ENCODE results near the gene ARL6IP4. TPM values are rescaled to one million over a fixed set of nuclear protein-coding genes. Genes with fewer than 3 reads are reported as not detected.

ARL6IP4 gene
- total and polyA plus RNA-seq, 2 of the 4 experiments (the other 2 are of a cell fraction): 161 to 254 TPM

DNA sequence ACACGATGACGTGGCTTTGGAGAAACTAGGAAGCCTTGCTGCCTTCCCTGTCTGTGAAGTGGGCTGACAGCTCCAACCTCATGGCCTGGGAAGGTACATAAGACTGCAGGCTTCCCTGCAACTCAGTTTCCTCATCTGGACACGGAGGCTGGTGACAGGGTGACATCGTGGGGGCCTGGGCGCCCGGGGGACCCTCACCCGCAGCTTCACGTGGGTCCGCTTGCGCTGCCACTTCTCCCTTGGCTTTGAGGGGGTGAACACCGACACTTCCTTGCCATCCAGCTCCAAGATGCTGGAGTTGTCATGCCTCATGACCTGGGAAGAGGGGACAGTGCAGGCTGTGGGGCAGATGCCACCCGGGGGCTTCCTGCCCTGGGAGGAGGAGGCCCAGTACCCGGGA is 7.6 kb downstream of the ARL6IP4 start:
- no peak for ATAC-seq (ENCODE audit: low read depth)
- no peak overlapping the region for H2AK5ac ChIP-seq (ENCODE audit: low read depth, low read length)

More for the DNA sequence above, 7.6 kb downstream of the ARL6IP4 start:
- H3K18ac ChIP-seq (ENCODE audit: low read depth, low read length): no peak overlapping the region
- H3K9me3 ChIP-seq (ENCODE audit: control insufficient read depth, insufficient read depth, low read length): no peaks in the 10 kb centered on the region
- no peak overlapping the region for H3K4ac ChIP-seq (ENCODE audit: low read depth, low read length)
- no peak overlapping the region for H2AK9ac ChIP-seq (replicated peaks; ENCODE audit: low read depth, low read length, poor library complexity)
- no peak for DNase-seq
- H3K4me1 ChIP-seq (ENCODE audit: control insufficient read depth, insufficient read depth, low read length): peaks cover 11% of the 10 kb centered on the region
- H2BK120ac ChIP-seq (ENCODE audit: low read depth, low read length): no peak overlapping the region
- ChIA-PET CTCF (no interaction called here), POLR2A (ENCODE audit: unreplicated experiment) (interaction anchor here (0.6 kb wide), 1 partner anchor 237 kb away, joined by 3 read pairs; no protein-coding TSS in a partner anchor)
- H2BK5ac ChIP-seq (ENCODE audit: low read depth, low read length, poor library complexity, severe bottlenecking): no peak overlapping the region
- peaks cover 43% of the 10 kb centered on the region for H3K36me3 ChIP-seq (ENCODE audit: control insufficient read depth, insufficient read depth, low read length)
- no peak overlapping the region for H3K14ac ChIP-seq (replicated peaks; ENCODE audit: low read depth, low read length)
- H4K20me1 ChIP-seq (ENCODE audit: insufficient read depth, low read length): peaks cover 4% of the 10 kb centered on the region; the same call in 1 of the 2 replicates
- H3K79me1 ChIP-seq (ENCODE audit: low read depth in 1 of 2, low read length in 2 of 2): peaks cover 4 to 13% of the 10 kb centered on the region in 2 experiments; a peak in 2 of 4 replicates
- no peak overlapping the region for H3K9ac ChIP-seq (ENCODE audit: low read depth, low read length)
- no peak overlapping the region for H3K4me3 ChIP-seq (ENCODE audit: insufficient read depth, low read depth, low read length)
- no peak overlapping the region for H2AFZ ChIP-seq (replicated peaks; ENCODE audit: low read length, poor library complexity)
- H4K5ac ChIP-seq (ENCODE audit: low read depth, low read length): no peak overlapping the region
- BruUV-seq (replicated peaks): no TSS peak
- 84% methylated on average over 4 of the region's 13 CpGs; no CpG with 5 or more reads in 1 of the 2 experiments for WGBS, 2 experiments (ENCODE audit: extremely low coverage in 2 of 2, insufficient read length in 1 of 2)
- H3K23ac ChIP-seq (ENCODE audit: low read depth, low read length): no peak overlapping the region
- no peak overlapping the region for H2BK20ac ChIP-seq (ENCODE audit: low read depth, low read length)
- TF ChIP-seq, protein P1, sequence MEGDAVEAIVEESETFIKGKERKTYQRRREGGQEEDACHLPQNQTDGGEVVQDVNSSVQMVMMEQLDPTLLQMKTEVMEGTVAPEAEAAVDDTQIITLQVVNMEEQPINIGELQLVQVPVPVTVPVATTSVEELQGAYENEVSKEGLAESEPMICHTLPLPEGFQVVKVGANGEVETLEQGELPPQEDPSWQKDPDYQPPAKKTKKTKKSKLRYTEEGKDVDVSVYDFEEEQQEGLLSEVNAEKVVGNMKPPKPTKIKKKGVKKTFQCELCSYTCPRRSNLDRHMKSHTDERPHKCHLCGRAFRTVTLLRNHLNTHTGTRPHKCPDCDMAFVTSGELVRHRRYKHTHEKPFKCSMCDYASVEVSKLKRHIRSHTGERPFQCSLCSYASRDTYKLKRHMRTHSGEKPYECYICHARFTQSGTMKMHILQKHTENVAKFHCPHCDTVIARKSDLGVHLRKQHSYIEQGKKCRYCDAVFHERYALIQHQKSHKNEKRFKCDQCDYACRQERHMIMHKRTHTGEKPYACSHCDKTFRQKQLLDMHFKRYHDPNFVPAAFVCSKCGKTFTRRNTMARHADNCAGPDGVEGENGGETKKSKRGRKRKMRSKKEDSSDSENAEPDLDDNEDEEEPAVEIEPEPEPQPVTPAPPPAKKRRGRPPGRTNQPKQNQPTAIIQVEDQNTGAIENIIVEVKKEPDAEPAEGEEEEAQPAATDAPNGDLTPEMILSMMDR (conservative IDR thresholded peaks at IDR 0.05; ENCODE audit: low read depth, low read length): no peak
- TF ChIP-seq, protein P2, sequence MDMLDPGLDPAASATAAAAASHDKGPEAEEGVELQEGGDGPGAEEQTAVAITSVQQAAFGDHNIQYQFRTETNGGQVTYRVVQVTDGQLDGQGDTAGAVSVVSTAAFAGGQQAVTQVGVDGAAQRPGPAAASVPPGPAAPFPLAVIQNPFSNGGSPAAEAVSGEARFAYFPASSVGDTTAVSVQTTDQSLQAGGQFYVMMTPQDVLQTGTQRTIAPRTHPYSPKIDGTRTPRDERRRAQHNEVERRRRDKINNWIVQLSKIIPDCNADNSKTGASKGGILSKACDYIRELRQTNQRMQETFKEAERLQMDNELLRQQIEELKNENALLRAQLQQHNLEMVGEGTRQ (IDR thresholded peaks at IDR 0.05; ENCODE audit: low read depth, low read length): no peak
- TF ChIP-seq RCOR1 (IDR thresholded peaks at IDR 0.05; ENCODE audit: insufficient replicate concordance, low read length) (no peak), POLR2A (IDR thresholded peaks at IDR 0.05; ENCODE audit: low read depth, low read length) (no peak), MXI1 (IDR thresholded peaks at IDR 0.05; ENCODE audit: borderline replicate concordance, low read depth, low read length) (no peak), MAZ (IDR thresholded peaks at IDR 0.05; ENCODE audit: borderline replicate concordance, low read depth, low read length) (no peak), NFE2L2 (IDR thresholded peaks at IDR 0.05; ENCODE audit: low read depth, low read length) (no peak), BHLHE40 (IDR thresholded peaks at IDR 0.05; ENCODE audit: low read depth, low read length) (no peak), SMC3 (IDR thresholded peaks at IDR 0.05; ENCODE audit: low read depth, low read length) (no peak), CEBPB (IDR thresholded peaks at IDR 0.05; ENCODE audit: low read depth, low read length) (no peak), RAD21 (IDR thresholded peaks at IDR 0.05; ENCODE audit: low read length) (no peak), RFX5 (IDR thresholded peaks at IDR 0.05; ENCODE audit: low read depth, low read length) (no peak), FOS (IDR thresholded peaks at IDR 0.05; ENCODE audit: low read depth, low read length) (no peak), CHD1 (IDR thresholded peaks at IDR 0.05; ENCODE audit: low read depth, low read length) (no peak)
- H3K27ac ChIP-seq (ENCODE audit: insufficient read depth, low read length): no peak overlapping the region
- no peak overlapping the region for H4K8ac ChIP-seq (ENCODE audit: low read depth in 2 of 2, low read length in 2 of 2)
- H4K91ac ChIP-seq (ENCODE audit: insufficient read depth, low read depth, low read length): no peak overlapping the region
- dilution Hi-C loops (cut with HindIII; ENCODE audit: low sequenced_read_pairs, unreplicated experiment) (loop anchor here (25.0 kb wide), 1 partner anchor 249 kb away; the partner anchor contains the start of genes MPHOSPH9 and MTRFR), intact Hi-C loops (cut with micrococcal nuclease) (no loop called here), in situ Hi-C loops (cut with MboI; ENCODE audit: low sequenced_read_pairs) (loop anchor here (10.0 kb wide), 1 partner anchor 157 kb away; no protein-coding TSS in a partner anchor)
- no peak overlapping the region for H2BK15ac ChIP-seq (ENCODE audit: low read depth, low read length)
- no peak overlapping the region for H3K56ac ChIP-seq (ENCODE audit: extremely low read depth, insufficient read depth, low read length)
- H3K4me2 ChIP-seq (ENCODE audit: low read depth, low read length): no peak overlapping the region
- no peaks in the 10 kb centered on the region for H3K27me3 ChIP-seq (ENCODE audit: control insufficient read depth, insufficient read depth, low read length)
- peaks cover 10% of the 10 kb centered on the region; the same call in 1 of the 2 replicates for H3K9me1 ChIP-seq (ENCODE audit: insufficient read depth, low read length)

All from IMR-90 (cell line).